Omental fat pad (tissue), 4 donors: Measurements from ENCODE around the gene RCVRN. TPM values are rescaled to one million over a fixed set of nuclear protein-coding genes. Genes with fewer than 3 reads are reported as not detected.

Experiments
- ATAC-seq: fragments of 150-250 bp; one replicate; pipeline ENCODE4 v1.9.1; 2016; ENCODE audit warnings: mild to moderate bottlenecking, moderate library complexity; ENCODE audit not compliant: low FRiP score
- DNase-seq: peaks from one replicate; pipeline ENCODE4 v3.0.0-alpha.2; 2019; ENCODE audit warnings: low spot score
- total RNA-seq, 4 donors: library from RNA; depleted of rRNA; stranded (reverse); fragments of >200 nt; gene quantifications; one replicate each; pipeline ENCODE4 v1.1.0, GENCODE V29; 2016
- TF ChIP-seq, protein P1 (sequence below), 3 donors: fragments of 450-650 bp; IDR thresholded peaks; one replicate each; pipeline ENCODE4 v1.5.1; 2016 to 2017; ENCODE audit warnings: antibody characterized with exemption in 3 of 3, mild to moderate bottlenecking in 3 of 3, moderate library complexity in 2 of 3

RCVRN gene
- total RNA-seq, 4 donors from 2014 or later = 0.24 to 0.65 (median 0.60) TPM

DNA sequence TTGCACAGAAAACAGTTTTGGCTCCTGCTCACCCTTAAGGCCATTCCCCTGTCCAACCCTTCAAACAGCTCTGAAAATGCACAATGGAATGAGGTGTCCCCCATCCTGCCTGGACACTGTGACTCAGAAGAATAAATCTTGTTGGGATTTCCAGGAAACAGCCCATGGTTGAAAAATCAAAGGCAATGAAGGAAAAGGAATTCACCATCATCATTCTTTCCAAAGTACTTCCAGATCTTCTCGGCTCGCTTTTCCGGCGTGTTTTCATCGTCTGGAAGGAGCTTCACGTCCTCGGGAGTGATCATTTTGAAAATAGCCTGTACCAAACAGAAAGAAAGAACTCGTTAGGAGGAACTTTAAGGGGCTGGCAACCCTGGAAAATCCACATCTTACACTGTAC lies 4.3 kb downstream of the RCVRN start:
- TF ChIP-seq, protein P1, sequence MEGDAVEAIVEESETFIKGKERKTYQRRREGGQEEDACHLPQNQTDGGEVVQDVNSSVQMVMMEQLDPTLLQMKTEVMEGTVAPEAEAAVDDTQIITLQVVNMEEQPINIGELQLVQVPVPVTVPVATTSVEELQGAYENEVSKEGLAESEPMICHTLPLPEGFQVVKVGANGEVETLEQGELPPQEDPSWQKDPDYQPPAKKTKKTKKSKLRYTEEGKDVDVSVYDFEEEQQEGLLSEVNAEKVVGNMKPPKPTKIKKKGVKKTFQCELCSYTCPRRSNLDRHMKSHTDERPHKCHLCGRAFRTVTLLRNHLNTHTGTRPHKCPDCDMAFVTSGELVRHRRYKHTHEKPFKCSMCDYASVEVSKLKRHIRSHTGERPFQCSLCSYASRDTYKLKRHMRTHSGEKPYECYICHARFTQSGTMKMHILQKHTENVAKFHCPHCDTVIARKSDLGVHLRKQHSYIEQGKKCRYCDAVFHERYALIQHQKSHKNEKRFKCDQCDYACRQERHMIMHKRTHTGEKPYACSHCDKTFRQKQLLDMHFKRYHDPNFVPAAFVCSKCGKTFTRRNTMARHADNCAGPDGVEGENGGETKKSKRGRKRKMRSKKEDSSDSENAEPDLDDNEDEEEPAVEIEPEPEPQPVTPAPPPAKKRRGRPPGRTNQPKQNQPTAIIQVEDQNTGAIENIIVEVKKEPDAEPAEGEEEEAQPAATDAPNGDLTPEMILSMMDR (IDR thresholded peaks at IDR 0.05) = no peak
- ATAC-seq (peak; percentile 50), DNase-seq (no peak)

DNA sequence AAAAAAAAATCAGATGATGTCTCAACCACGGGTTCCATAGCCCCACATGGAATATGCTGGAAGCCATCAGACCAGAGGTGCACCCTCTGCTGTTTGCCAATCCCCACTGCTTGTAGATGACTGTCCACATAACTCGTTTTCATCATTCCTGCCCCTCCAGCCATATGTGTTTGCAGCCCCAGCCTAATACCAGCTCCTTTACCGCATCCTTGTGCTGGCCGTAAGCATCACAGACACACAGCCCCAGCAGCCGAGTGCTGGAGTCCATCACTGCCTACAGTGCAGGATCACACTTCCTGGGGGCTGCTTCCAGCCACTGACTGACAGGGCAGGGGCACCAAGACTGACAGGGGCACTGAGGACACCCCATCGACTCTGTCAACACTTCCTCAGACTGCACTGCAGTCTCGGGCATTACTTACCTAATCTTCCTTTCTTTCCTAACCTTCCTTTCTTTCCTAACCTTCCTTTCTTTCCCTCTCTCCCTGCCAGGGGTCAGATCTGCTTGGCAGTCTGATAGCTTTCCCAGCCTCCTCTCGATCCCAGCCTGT lies 5.0 kb downstream of the RCVRN start:
- DNase-seq (no peak), ATAC-seq (peak; percentile 31)
- TF ChIP-seq, protein P1 (IDR thresholded peaks at IDR 0.05) = no peak

DNA sequence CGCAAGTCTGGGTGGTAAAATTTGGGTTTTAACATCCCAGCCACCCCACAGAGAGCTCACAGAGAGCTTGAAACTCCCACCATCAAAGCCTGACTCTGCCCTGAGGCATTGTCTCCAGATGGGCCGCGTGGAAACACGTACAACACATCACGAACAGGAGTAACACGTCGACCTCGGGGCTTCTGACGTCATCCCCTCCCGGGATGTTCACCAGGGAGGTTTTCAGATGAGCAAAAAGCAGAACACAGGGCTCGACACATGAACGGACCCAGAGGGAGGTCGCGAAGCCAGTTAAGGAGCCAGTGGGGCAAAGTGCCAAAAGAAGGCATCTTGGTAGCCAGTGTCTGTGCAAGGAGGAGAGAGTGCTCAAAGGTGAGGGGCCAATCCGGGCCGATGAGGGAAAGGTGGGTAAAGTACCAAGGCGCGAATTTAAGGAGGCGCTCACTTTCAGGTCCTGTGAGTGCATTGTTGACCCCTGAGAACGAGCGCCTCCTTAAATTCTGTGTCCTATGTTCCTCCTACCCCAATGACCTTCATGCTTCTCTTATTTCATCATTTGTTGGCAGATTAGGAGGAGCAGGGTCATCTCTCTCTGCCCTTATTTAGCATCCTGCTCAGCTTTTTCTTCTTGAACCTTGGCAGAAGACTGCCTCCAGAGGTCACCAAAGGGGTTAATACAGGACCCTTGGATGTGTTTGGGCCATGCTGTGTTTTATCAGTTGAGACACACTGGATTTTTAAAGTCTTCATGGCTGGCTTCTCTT lies 5.6 kb downstream of the RCVRN start:
- TF ChIP-seq, protein P1 (IDR thresholded peaks at IDR 0.05) = no peak
- ATAC-seq = peak; percentile 17

DNA sequence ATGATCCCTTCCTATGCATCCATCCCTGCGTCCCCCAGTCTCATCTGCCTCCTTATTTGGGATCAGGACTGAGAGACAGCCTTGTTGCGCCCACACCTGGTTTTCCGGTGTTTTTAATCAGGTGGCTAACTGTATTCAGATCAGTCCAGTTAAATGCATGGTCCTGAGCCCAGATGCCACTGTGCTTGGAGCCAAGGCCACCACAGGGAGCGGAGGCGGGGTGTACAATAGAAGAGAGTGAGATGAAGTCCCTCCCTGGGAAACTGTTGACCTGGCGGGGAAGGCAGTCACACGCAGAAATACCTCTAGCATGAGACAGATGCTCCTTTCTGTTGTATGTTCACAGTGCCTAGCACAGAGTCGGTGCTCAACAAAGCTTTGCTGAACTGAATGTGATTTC lies 6.3 kb downstream of the RCVRN start:
- DNase-seq (no peak), ATAC-seq (no peak)
- TF ChIP-seq, protein P1 (IDR thresholded peaks at IDR 0.05) = no peak

More for the DNA sequence above, 5.6 kb downstream of the RCVRN start:
- peak; percentile 41 for DNase-seq

DNA sequence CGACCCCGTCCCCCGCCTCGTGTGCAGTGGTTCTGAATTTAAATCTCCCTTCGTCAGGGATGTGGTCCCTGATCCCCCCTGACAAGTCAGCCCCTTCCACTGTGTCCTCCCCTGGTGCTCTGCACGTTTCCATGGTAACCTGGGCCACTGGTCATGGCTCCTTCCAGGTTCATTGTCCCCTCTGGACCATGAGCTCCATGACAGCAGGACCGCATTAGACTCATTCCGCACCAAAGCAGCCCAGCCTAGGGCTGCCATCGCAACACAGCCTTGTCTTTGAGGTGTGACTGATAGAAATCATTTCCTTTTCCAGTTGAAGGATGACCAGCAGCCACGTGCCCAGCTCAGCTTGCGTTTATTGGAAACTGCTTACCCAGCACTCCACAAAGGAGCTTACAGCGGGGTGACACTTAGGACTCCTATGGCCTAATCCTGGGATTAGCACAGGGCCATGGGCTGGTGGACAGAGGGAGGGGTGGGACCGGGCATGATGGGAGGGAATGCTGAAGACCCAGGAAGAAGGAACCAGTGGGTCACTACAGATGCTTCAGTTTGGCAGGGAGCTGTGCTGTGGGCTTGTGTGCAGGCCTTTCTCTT lies 7.6 kb downstream of the RCVRN start:
- TF ChIP-seq, protein P1 (IDR thresholded peaks at IDR 0.05) = no peak
- DNase-seq = no peak
- ATAC-seq = no peak

DNA sequence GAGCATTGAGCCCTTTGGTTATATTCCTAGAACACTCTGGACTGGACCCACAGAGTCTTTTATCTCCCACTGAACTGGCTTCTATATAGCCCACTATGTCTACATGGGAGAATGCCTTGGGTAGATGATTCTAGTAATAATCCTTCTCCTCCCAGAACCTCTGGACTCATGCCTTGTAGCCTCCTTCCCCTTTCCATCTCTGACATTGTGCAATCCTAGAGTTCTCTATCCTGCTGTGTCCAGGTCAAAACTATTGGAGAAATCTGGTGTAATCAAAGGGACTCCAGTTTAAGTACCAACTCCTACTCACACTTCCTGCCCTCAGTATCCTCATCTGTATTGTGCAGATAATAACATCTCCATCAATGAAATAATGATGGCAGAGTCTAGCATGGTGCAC lies 9.1 kb downstream of the RCVRN start:
- no peak for DNase-seq
- TF ChIP-seq, protein P1 (IDR thresholded peaks at IDR 0.05) = no peak
- no peak for ATAC-seq
